ENCODE measurements around the gene NAV3. TPM values are rescaled to one million over a fixed set of nuclear protein-coding genes. Genes with fewer than 3 reads are reported as not detected.
A peak's percentile ranks its signal among the peaks of the same experiment; 100 is the strongest.

Gene NAV3
- total and polyA plus RNA-seq, 2 experiments from 2014 or later, result 1.2 to 9.0 TPM

DNA sequence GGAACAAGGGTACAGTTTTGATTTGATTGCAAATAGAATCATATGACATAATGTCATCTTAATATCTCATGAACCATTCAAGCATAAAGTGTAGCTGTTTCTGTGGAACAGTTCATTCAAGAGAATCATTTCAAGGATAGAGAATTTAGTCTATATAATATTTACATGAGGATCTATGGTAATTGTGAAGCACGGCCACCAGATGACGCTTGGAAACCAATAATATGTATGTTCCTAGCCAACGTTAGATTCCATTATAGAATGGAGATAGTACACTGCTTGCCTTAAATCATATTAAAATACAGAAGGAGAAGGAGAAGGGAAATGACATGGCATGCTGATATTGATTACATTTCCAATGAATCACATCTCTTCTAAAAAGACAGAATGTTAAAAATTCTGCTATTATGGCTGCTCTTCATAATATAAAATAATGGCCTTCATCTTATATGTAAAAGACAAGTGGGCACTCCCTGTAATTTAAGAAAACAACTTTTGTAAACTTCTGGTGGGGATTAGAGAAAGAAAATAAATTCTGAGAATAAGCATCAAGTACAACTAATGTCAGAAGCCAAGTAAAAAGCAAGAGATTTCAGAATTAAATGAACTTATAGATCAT lies 351.0 kb downstream of the NAV3 start:
- no peaks in the 10 kb centered on the region for H3K9me3 ChIP-seq (ENCODE audit: low read depth)
- H3K4me3 ChIP-seq, result no peak overlapping the region
- H3K27ac ChIP-seq, result no peak overlapping the region
- no peaks in the 10 kb centered on the region for H3K4me1 ChIP-seq (ENCODE audit: low read depth)
- no peaks in the 10 kb centered on the region for H3K27me3 ChIP-seq
- peak; percentile 36 to 64 for DNase-seq (ENCODE audit: low read depth in 1 of 2, low spot score in 1 of 2)
- H3K36me3 ChIP-seq, result no peaks in the 10 kb centered on the region
- peak; percentile 56 for TF ChIP-seq CTCF (IDR thresholded peaks at IDR 0.05; ENCODE audit: low read depth, low read length)

DNA sequence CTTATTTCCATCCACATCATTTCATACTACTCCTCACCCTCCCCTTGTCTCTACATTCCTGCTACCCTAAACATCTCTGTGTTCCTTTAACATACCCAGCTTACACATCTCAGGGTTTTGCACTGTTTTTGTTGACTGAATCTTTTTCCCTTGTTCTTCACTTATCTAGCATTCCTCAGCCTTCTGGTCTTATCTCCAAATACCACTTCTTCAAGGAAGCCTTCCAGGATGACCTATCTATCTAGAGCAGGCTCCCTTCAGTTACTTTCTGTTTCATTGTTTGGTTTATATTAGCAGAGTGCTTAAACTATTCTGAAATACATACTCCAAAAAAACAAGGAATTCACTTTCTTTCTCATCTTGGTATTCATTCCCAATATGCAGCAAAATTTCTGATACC lies 353.1 kb downstream of the NAV3 start:
- DNase-seq (ENCODE audit: low read depth in 1 of 2, low spot score in 1 of 2), result no peak
- TF ChIP-seq CTCF (IDR thresholded peaks at IDR 0.05; ENCODE audit: low read depth, low read length), result no peak
- H3K27me3 ChIP-seq, result no peaks in the 10 kb centered on the region
- H3K9me3 ChIP-seq (ENCODE audit: low read depth), result no peaks in the 10 kb centered on the region
- no peaks in the 10 kb centered on the region for H3K36me3 ChIP-seq
- no peaks in the 10 kb centered on the region for H3K4me1 ChIP-seq (ENCODE audit: low read depth)
- H3K4me3 ChIP-seq, result no peak overlapping the region
- no peak overlapping the region for H3K27ac ChIP-seq

DNA sequence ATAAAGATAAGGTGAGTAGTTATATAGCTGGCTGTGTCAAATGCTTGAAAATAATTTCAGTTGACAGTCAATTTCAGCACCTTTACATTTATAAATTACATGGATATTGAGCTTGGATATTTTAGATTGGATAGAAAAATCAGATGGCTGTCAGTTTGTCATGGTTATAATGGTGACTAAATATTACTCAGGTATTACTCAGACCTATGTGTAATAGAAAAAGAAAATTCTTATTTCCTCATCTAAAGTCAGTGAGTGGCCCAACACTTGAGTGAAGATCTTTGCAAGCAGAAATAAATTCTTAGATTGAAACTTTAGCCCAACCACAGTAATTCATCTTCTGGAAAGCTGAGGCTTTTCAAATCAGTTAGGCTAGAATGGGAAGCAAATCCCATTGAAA lies 354.4 kb downstream of the NAV3 start:
- H3K9me3 ChIP-seq (ENCODE audit: low read depth), result no peaks in the 10 kb centered on the region
- H3K4me1 ChIP-seq (ENCODE audit: low read depth), result no peaks in the 10 kb centered on the region
- no peak for DNase-seq (ENCODE audit: low read depth in 1 of 2, low spot score in 1 of 2)
- no peak overlapping the region for H3K4me3 ChIP-seq
- no peaks in the 10 kb centered on the region for H3K27me3 ChIP-seq
- no peaks in the 10 kb centered on the region for H3K36me3 ChIP-seq
- no peak for TF ChIP-seq CTCF (IDR thresholded peaks at IDR 0.05; ENCODE audit: low read depth, low read length)
- no peak overlapping the region for H3K27ac ChIP-seq

- DNase-seq (ENCODE audit: low read depth in 1 of 2, low spot score in 1 of 2), result no peak
- H3K27me3 ChIP-seq, result no peaks in the 10 kb centered on the region
- no peak for TF ChIP-seq CTCF (IDR thresholded peaks at IDR 0.05; ENCODE audit: low read depth, low read length)
- H3K36me3 ChIP-seq, result no peaks in the 10 kb centered on the region
- no peak overlapping the region for H3K27ac ChIP-seq
- no peaks in the 10 kb centered on the region for H3K4me1 ChIP-seq (ENCODE audit: low read depth)
- H3K4me3 ChIP-seq, result no peak overlapping the region
- no peaks in the 10 kb centered on the region for H3K9me3 ChIP-seq (ENCODE audit: low read depth)
Measured at GRCh38 chr12:78185651-78186050, 355.0 kb downstream of the NAV3 start.

DNA sequence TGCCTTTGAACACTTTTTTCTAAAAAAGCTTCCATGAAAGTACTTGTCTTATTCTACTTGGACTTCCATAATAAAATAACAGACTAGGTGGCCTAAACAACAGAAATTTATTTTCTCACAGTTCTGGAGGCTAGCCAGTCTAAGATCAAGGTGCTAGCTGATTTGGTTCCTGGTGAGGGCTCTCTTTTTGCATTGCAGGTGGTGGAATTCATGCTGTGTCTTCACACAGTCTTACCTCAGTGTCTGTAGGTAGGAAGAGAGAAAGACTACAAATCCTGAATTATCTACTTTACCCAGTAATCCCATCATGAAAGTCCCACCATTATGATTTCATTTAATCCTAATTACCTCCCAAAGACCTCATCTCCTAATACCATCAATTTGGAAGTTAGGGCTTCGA lies 356.0 kb downstream of the NAV3 start:
- TF ChIP-seq CTCF (IDR thresholded peaks at IDR 0.05; ENCODE audit: low read depth, low read length), result no peak
- DNase-seq (ENCODE audit: low read depth in 1 of 2, low spot score in 1 of 2), result no peak
- Histone ChIP-seq H3K27ac (no peak overlapping the region), H3K4me3 (no peak overlapping the region), H3K36me3 (no peaks in the 10 kb centered on the region), H3K4me1 (ENCODE audit: low read depth) (no peaks in the 10 kb centered on the region), H3K27me3 (no peaks in the 10 kb centered on the region), H3K9me3 (ENCODE audit: low read depth) (no peaks in the 10 kb centered on the region)

Measured in cardiac muscle cell (in vitro differentiated cells and primary cell).